Loucy (cell line): ENCODE data around the gene CLVS2.

Source experiments
- H2AFZ ChIP-seq: fragments of 200-600 bp; sonication (generic); 2 replicates; pipeline ENCODE4 v1.6.0; 2016; ENCODE audit warnings: antibody characterized with exemption, mild to moderate bottlenecking, low read length, moderate library complexity
- H3F3A ChIP-seq: fragments of 200-600 bp; 2 replicates; pipeline ENCODE4 v1.6.0; 2016; ENCODE audit warnings: antibody characterized with exemption, low read depth, mild to moderate bottlenecking
- H3K27me3 ChIP-seq: fragments of 200-600 bp; sonication (generic); 2 replicates; pipeline ENCODE4 v1.6.1; 2014; ENCODE audit warnings: low read length, mild to moderate bottlenecking; ENCODE audit not compliant: insufficient read depth, poor library complexity, severe bottlenecking
- H3K36me3 ChIP-seq: fragments of 200-600 bp; sonication (generic); 2 replicates; pipeline ENCODE4 v1.6.1; 2016; ENCODE audit warnings: low read length; ENCODE audit not compliant: insufficient read depth
- H3K4me1 ChIP-seq: fragments of 200-600 bp; sonication (generic); 2 replicates; pipeline ENCODE4 v1.5.1; 2014; ENCODE audit warnings: low read length, mild to moderate bottlenecking; ENCODE audit not compliant: insufficient read depth, poor library complexity, severe bottlenecking
- H3K4me2 ChIP-seq: fragments of 200-600 bp; sonication (generic); 2 replicates; pipeline ENCODE4 v1.6.0; 2014; ENCODE audit warnings: antibody characterized with exemption, low read length, low read depth, mild to moderate bottlenecking; ENCODE audit not compliant: poor library complexity, severe bottlenecking
- H3K4me3 ChIP-seq: fragments of 200-600 bp; sonication (generic); 2 replicates; pipeline ENCODE4 v1.5.1; 2014; ENCODE audit warnings: low read length, mild to moderate bottlenecking, mixed read lengths; ENCODE audit not compliant: poor library complexity, severe bottlenecking
- H3K79me2 ChIP-seq: fragments of 200-600 bp; sonication (generic); 2 replicates; pipeline ENCODE4 v1.6.1; 2014; ENCODE audit warnings: low read length; ENCODE audit not compliant: insufficient read depth
- H3K9ac ChIP-seq: fragments of 200-600 bp; sonication (generic); 2 replicates; pipeline ENCODE4 v1.6.0; 2014; ENCODE audit warnings: mild to moderate bottlenecking, low read depth, low read length, moderate library complexity; ENCODE audit not compliant: poor library complexity, severe bottlenecking
- H3K9me2 ChIP-seq: fragments of 200-600 bp; sonication (generic); replicated peaks from 2 replicates; pipeline ENCODE4 v1.6.1; 2016; ENCODE audit warnings: low read depth, low read length, mixed read lengths
- H3K9me3 ChIP-seq: fragments of 200-600 bp; sonication (generic); 2 replicates; pipeline ENCODE4 v1.6.1; 2014; ENCODE audit warnings: mild to moderate bottlenecking, antibody characterized with exemption, low read length, low read depth; ENCODE audit not compliant: insufficient read depth
- H4K20me1 ChIP-seq: fragments of 200-600 bp; sonication (generic); 2 replicates; pipeline ENCODE4 v1.6.0; 2014; ENCODE audit warnings: antibody characterized with exemption, low read length, mild to moderate bottlenecking; ENCODE audit not compliant: insufficient read depth, poor library complexity, severe bottlenecking
- EZH2phosphoT487 ChIP-seq: fragments of 200-600 bp; IDR thresholded peaks from 2 replicates; pipeline ENCODE4 v1.6.1; 2018; ENCODE audit warnings: antibody characterized with exemption, mild to moderate bottlenecking, moderate library complexity, borderline replicate concordance
- TF ChIP-seq, protein P1 (sequence below): fragments of 200-600 bp; sonication (generic); conservative IDR thresholded peaks from 2 replicates; pipeline ENCODE4 v1.5.1; 2014; ENCODE audit warnings: mild to moderate bottlenecking, antibody characterized with exemption, low read length

CLVS2 gene

DNA sequence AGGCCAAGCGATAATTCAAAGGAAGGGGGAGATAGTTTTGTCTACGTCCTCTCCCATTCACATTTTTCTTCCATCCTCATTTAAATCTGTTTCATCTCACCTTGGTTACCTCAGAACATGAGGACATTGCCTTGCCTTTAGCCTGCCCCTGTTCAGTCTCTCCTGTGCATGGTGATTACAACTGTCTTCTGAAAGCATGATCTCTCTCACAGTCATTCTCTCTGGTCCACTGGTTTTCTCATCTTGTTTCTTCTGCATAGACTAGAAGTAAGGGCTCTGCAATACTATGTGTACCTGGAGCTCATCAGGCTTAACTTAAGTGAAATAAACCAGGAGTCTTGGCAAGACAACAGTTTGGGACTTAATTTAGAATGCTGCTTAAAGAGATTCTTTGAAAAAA is 31.4 kb downstream of the CLVS2 start:
- Histone ChIP-seq H3K9me3 (no peaks in the 10 kb centered on the region), H3K27me3 (no peaks in the 10 kb centered on the region), H3F3A (no peaks in the 10 kb centered on the region), H3K36me3 (no peaks in the 10 kb centered on the region), H3K9me2 (no peaks in the 10 kb centered on the region), H3K9ac (no peak overlapping the region), H3K4me1 (no peaks in the 10 kb centered on the region), H4K20me1 (no peaks in the 10 kb centered on the region), H3K4me2 (no peak overlapping the region), H3K79me2 (no peaks in the 10 kb centered on the region), H2AFZ (no peak overlapping the region), H3K4me3 (no peak overlapping the region)
- TF ChIP-seq, protein P1, sequence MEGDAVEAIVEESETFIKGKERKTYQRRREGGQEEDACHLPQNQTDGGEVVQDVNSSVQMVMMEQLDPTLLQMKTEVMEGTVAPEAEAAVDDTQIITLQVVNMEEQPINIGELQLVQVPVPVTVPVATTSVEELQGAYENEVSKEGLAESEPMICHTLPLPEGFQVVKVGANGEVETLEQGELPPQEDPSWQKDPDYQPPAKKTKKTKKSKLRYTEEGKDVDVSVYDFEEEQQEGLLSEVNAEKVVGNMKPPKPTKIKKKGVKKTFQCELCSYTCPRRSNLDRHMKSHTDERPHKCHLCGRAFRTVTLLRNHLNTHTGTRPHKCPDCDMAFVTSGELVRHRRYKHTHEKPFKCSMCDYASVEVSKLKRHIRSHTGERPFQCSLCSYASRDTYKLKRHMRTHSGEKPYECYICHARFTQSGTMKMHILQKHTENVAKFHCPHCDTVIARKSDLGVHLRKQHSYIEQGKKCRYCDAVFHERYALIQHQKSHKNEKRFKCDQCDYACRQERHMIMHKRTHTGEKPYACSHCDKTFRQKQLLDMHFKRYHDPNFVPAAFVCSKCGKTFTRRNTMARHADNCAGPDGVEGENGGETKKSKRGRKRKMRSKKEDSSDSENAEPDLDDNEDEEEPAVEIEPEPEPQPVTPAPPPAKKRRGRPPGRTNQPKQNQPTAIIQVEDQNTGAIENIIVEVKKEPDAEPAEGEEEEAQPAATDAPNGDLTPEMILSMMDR, result no peak
- TF ChIP-seq EZH2phosphoT487, result no peak

DNA sequence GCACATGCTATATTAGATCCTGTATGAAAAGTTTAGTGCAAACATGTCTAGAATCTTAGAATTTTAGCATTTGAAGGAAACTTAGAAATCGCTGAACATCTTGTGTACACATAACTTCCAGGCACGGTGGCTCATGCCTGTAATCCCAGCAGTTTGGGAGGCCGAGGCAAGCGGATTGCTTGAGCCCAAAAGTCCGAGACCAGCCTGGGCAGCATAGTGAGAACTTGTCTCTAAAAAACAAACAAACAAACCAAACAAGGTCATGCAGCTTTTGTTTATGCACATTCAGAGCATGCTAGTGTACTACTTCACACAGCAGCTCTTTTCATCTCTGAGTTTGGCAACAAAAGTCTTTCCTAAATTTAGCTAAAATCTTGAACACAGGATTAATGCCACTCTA is 32.2 kb downstream of the CLVS2 start:
- no peaks in the 10 kb centered on the region for H3K9me3 ChIP-seq
- no peak for TF ChIP-seq EZH2phosphoT487
- TF ChIP-seq, protein P1, result no peak
- H3K4me1 ChIP-seq, result no peaks in the 10 kb centered on the region
- H3K9me2 ChIP-seq, result no peaks in the 10 kb centered on the region
- no peak overlapping the region for H2AFZ ChIP-seq
- no peaks in the 10 kb centered on the region for H4K20me1 ChIP-seq
- H3K9ac ChIP-seq, result no peak overlapping the region
- H3K36me3 ChIP-seq, result no peaks in the 10 kb centered on the region
- H3K4me3 ChIP-seq, result no peak overlapping the region
- H3F3A ChIP-seq, result no peaks in the 10 kb centered on the region
- H3K4me2 ChIP-seq, result no peak overlapping the region
- H3K79me2 ChIP-seq, result no peaks in the 10 kb centered on the region
- no peaks in the 10 kb centered on the region for H3K27me3 ChIP-seq

DNA sequence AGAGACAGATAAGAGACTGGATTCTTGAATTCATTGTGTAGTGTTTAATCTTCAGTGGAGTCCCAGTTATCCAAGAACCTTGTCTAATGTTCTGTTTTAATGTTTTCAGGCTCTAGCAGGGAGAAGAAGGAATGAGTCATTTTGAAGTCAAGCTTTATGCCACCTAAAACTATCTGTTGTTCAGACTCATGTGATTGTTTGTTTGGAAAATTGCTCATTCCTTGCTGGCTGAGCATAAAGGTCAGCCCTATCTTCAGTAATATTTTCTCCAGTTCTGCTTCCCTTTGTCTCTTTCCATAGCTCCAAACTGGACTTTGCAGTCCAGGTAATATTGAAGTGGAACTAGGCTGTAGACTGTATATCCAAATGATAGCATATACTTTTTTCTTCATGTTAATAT is 34.2 kb downstream of the CLVS2 start:
- no peak overlapping the region for H3K9ac ChIP-seq
- TF ChIP-seq EZH2phosphoT487, result no peak
- TF ChIP-seq, protein P1, result no peak
- no peaks in the 10 kb centered on the region for H3K36me3 ChIP-seq
- H3F3A ChIP-seq, result no peaks in the 10 kb centered on the region
- no peak overlapping the region for H2AFZ ChIP-seq
- H3K79me2 ChIP-seq, result no peaks in the 10 kb centered on the region
- no peaks in the 10 kb centered on the region for H3K9me2 ChIP-seq
- no peaks in the 10 kb centered on the region for H3K9me3 ChIP-seq
- H3K27me3 ChIP-seq, result no peaks in the 10 kb centered on the region
- no peak overlapping the region for H3K4me2 ChIP-seq
- H3K4me3 ChIP-seq, result no peak overlapping the region
- H3K4me1 ChIP-seq, result no peaks in the 10 kb centered on the region
- no peaks in the 10 kb centered on the region for H4K20me1 ChIP-seq
